H9 (cell line): ENCODE results near the gene LRRC8E. TPM values are rescaled to one million over a fixed set of nuclear protein-coding genes. Genes with fewer than 3 reads are reported as not detected.

ENCODE experiments used
- DNase-seq: peaks from one replicate; pipeline ENCODE4 v3.0.0-alpha.2; 2017
- H2AFZ ChIP-seq: one replicate; pipeline ENCODE4 v1.6.1; 2013; ENCODE audit warnings: mild to moderate bottlenecking, low read length, control low read depth, moderate library complexity
- H2AK5ac ChIP-seq: 2 replicates; pipeline ENCODE4 v1.6.1; 2013; ENCODE audit warnings: low read length, control low read depth, mixed read lengths; ENCODE audit not compliant: insufficient read length
- H2BK120ac ChIP-seq: one replicate; pipeline ENCODE4 v1.6.1; 2013; ENCODE audit warnings: low read depth, mild to moderate bottlenecking, low read length, control low read depth, inconsistent platforms; ENCODE audit not compliant: poor library complexity, severe bottlenecking
- H2BK12ac ChIP-seq: 2 replicates; pipeline ENCODE4 v1.6.1; 2013; ENCODE audit warnings: low read length, control low read depth, mixed read lengths, low read depth; ENCODE audit not compliant: insufficient read length
- H2BK15ac ChIP-seq: 2 replicates; pipeline ENCODE4 v1.6.1; 2013; ENCODE audit warnings: low read depth, low read length, control low read depth
- H2BK20ac ChIP-seq: one replicate; pipeline ENCODE4 v1.6.1; 2013; ENCODE audit warnings: low read depth, mild to moderate bottlenecking, low read length, control low read depth, inconsistent platforms; ENCODE audit not compliant: poor library complexity, severe bottlenecking
- H2BK5ac ChIP-seq: 2 replicates; pipeline ENCODE4 v1.6.1; 2013; ENCODE audit warnings: low read length, control low read depth, mixed read lengths; ENCODE audit not compliant: insufficient read length
- H3K14ac ChIP-seq: 2 replicates; pipeline ENCODE4 v1.6.1; 2013; ENCODE audit warnings: low read length, control low read depth; ENCODE audit not compliant: insufficient read depth
- H3K18ac ChIP-seq: 2 replicates; pipeline ENCODE4 v1.6.1; 2013; ENCODE audit warnings: low read depth, mild to moderate bottlenecking, mixed read lengths, low read length, control low read depth; ENCODE audit not compliant: insufficient read length
- H3K23ac ChIP-seq: 2 replicates; pipeline ENCODE4 v1.6.1; 2013; ENCODE audit warnings: low read length, control low read depth, mixed read lengths, low read depth; ENCODE audit not compliant: insufficient read length
- H3K23me2 ChIP-seq: 2 replicates; pipeline ENCODE4 v1.6.1; 2013; ENCODE audit warnings: low read depth, mild to moderate bottlenecking, mixed read lengths, low read length, control low read depth; ENCODE audit not compliant: insufficient read length, poor library complexity, severe bottlenecking
- H3K27ac ChIP-seq: 2 replicates; pipeline ENCODE4 v1.5.1; 2013; ENCODE audit warnings: low read length, control low read depth, mixed read lengths, low read depth; ENCODE audit not compliant: insufficient read length
- H3K27me3 ChIP-seq: 2 replicates; pipeline ENCODE4 v1.6.1; 2013; ENCODE audit warnings: low read length, control low read depth, inconsistent platforms; ENCODE audit not compliant: insufficient read depth
- H3K4ac ChIP-seq: 2 replicates; pipeline ENCODE4 v1.6.1; 2013; ENCODE audit warnings: low read depth, mild to moderate bottlenecking, control low read depth, inconsistent platforms, low read length, moderate library complexity
- H3K4me1 ChIP-seq: 2 replicates; pipeline ENCODE4 v1.6.1; 2013; ENCODE audit warnings: low read length, control low read depth, inconsistent platforms; ENCODE audit not compliant: insufficient read depth
- H3K4me2 ChIP-seq: 2 replicates; pipeline ENCODE4 v1.6.1; 2013; ENCODE audit warnings: low read length, control low read depth, mixed read lengths; ENCODE audit not compliant: insufficient read length, insufficient read depth
- H3K56ac ChIP-seq: 2 replicates; pipeline ENCODE4 v1.6.1; 2013; ENCODE audit warnings: low read depth, mild to moderate bottlenecking, mixed read lengths, low read length, control low read depth; ENCODE audit not compliant: insufficient read length
- H3K79me1 ChIP-seq: 2 replicates; pipeline ENCODE4 v1.6.1; 2013; ENCODE audit warnings: low read depth, mild to moderate bottlenecking, moderate library complexity, low read length, control low read depth, inconsistent platforms; ENCODE audit not compliant: insufficient read depth, poor library complexity, severe bottlenecking
- H3K79me2 ChIP-seq: 2 replicates; pipeline ENCODE4 v1.6.1; 2013; ENCODE audit warnings: low read length, control low read depth, inconsistent platforms; ENCODE audit not compliant: insufficient read depth
- H3K9ac ChIP-seq: 2 replicates; pipeline ENCODE4 v1.6.1; 2013; ENCODE audit warnings: low read length, control low read depth, mixed read lengths; ENCODE audit not compliant: insufficient read length; ENCODE audit errors: extremely low read depth
- H3K9me3 ChIP-seq: one replicate; pipeline ENCODE4 v1.6.1; 2013; ENCODE audit warnings: low read depth, low read length, inconsistent platforms; ENCODE audit not compliant: control insufficient read depth
- H3T11ph ChIP-seq: one replicate; pipeline ENCODE4 v1.6.1; 2013; ENCODE audit warnings: mild to moderate bottlenecking, low read length, control low read depth, inconsistent platforms
- H4K20me1 ChIP-seq: one replicate; pipeline ENCODE4 v1.6.1; 2013; ENCODE audit not compliant: control insufficient read depth, insufficient read length, insufficient read depth
- H4K5ac ChIP-seq: 2 replicates; pipeline ENCODE4 v1.6.1; 2013; ENCODE audit warnings: low read depth, mild to moderate bottlenecking, mixed read lengths, low read length, control low read depth; ENCODE audit not compliant: insufficient read length
- H4K8ac ChIP-seq: replicated peaks from 2 replicates; pipeline ENCODE4 v1.6.1; 2013; ENCODE audit warnings: low read length, control low read depth, mixed read lengths, low read depth; ENCODE audit not compliant: insufficient read length
- H4K91ac ChIP-seq: 2 replicates; pipeline ENCODE4 v1.6.1; 2013; ENCODE audit warnings: low read depth, mild to moderate bottlenecking, moderate library complexity, mixed read lengths, low read length, control low read depth; ENCODE audit not compliant: insufficient read length
- H3K27ac Mint-ChIP-seq, 3 experiments: 2 replicates in 2 of 3; 3 replicates in 1 of 3; pipeline ENCODE4 v1.8.0; 2020 to 2021; ENCODE audit warnings: mixed read lengths in 3 of 3, mild to moderate bottlenecking in 1 of 3, moderate library complexity in 1 of 3
- H3K27me3 Mint-ChIP-seq: 2 replicates; pipeline ENCODE4 v1.8.0; 2021; ENCODE audit warnings: low read depth, mild to moderate bottlenecking, moderate library complexity, mixed read lengths
- H3K36me3 Mint-ChIP-seq, 3 experiments: 2 replicates in 2 of 3; 3 replicates in 1 of 3; pipeline ENCODE4 v1.8.0; 2020 to 2021; ENCODE audit warnings: low read depth in 3 of 3, mixed read lengths in 3 of 3; ENCODE audit not compliant: insufficient read depth in 1 of 3
- H3K4me1 Mint-ChIP-seq, 2 experiments: 2 replicates each; pipeline ENCODE4 v1.8.0; 2020; ENCODE audit warnings: mixed read lengths in 2 of 2
- H3K4me3 Mint-ChIP-seq, 2 experiments: 2 replicates in 1 of 2; 3 replicates in 1 of 2; pipeline ENCODE4 v1.8.0; 2020 to 2021; ENCODE audit warnings: mild to moderate bottlenecking in 2 of 2, mixed read lengths in 2 of 2, moderate library complexity in 1 of 2
- H3K9me3 Mint-ChIP-seq, 2 experiments: 2 replicates in 1 of 2; 3 replicates in 1 of 2; pipeline ENCODE4 v1.8.0; 2020; ENCODE audit warnings: mild to moderate bottlenecking in 2 of 2, mixed read lengths in 2 of 2, moderate library complexity in 1 of 2
- CTCF ChIP-seq: fragments of 200-600 bp; sonication (generic); conservative IDR thresholded peaks from 3 replicates; pipeline ENCODE4 v1.8.0; 2021; ENCODE audit warnings: antibody characterized with exemption, mild to moderate bottlenecking
- WGBS: extraction: QIAGEN DNeasy Blood & Tissue Kit; methylation state at CpG from one replicate; pipeline ENCODE4 v1.1.7; 2013; ENCODE audit warnings: missing lambda C conversion rate, low lambda C conversion rate, mixed read lengths; ENCODE audit not compliant: insufficient read length; ENCODE audit errors: extremely low coverage; 5-methylcytosine and 5-hydroxymethylcytosine counted together
- total RNA-seq: library from RNA; stranded (reverse); gene quantifications from 2 replicates; pipeline ENCODE4 v1.2.1, GENCODE V29; 2021

The LRRC8E gene
- total RNA-seq, 1 experiment from 2014 or later = 4.8 TPM

GRCh38 chr19:7883105-7883504 is 5.2 kb upstream of the LRRC8E start:
- no peak overlapping the region for H4K91ac ChIP-seq
- H3K23ac ChIP-seq = no peak overlapping the region
- no peak overlapping the region for H3K27ac Mint-ChIP-seq
- no peak overlapping the region for H4K8ac ChIP-seq
- H3K36me3 Mint-ChIP-seq = no peaks in the 10 kb centered on the region
- no peak overlapping the region for H3K4me3 Mint-ChIP-seq
- H4K20me1 ChIP-seq = no peaks in the 10 kb centered on the region
- no peak overlapping the region for H3K9ac ChIP-seq
- WGBS = no CpG with 5 or more reads among the region's 4 CpGs
- no peak overlapping the region for H2BK12ac ChIP-seq
- H2BK5ac ChIP-seq = no peak overlapping the region
- peaks cover 5 to 10% of the 10 kb centered on the region in 2 experiments; a peak in 3 of 5 replicates for H3K9me3 Mint-ChIP-seq
- H3K18ac ChIP-seq = no peak overlapping the region
- H3K9me3 ChIP-seq = no peaks in the 10 kb centered on the region
- H2BK20ac ChIP-seq = no peak overlapping the region
- H3K27ac ChIP-seq = no peak overlapping the region
- H3K23me2 ChIP-seq = peaks cover 2% of the 10 kb centered on the region
- no peak overlapping the region for H2AFZ ChIP-seq
- no peak overlapping the region for H3K14ac ChIP-seq
- peaks cover 0 to 3% of the 10 kb centered on the region in 2 experiments; a peak in 3 of 4 replicates for H3K4me1 Mint-ChIP-seq
- DNase-seq = no peak
- H2AK5ac ChIP-seq = no peak overlapping the region
- H2BK15ac ChIP-seq = no peak overlapping the region
- no peak overlapping the region for H3T11ph ChIP-seq
- no peak overlapping the region for H2BK120ac ChIP-seq
- peaks cover 17% of the 10 kb centered on the region for H3K27me3 Mint-ChIP-seq
- no peak overlapping the region for H3K56ac ChIP-seq
- H3K79me1 ChIP-seq = no peaks in the 10 kb centered on the region
- H3K79me2 ChIP-seq = no peaks in the 10 kb centered on the region
- H3K27me3 ChIP-seq = no peaks in the 10 kb centered on the region
- no peak overlapping the region for H4K5ac ChIP-seq
- no peak overlapping the region for H3K4me2 ChIP-seq
- no peak for TF ChIP-seq CTCF
- no peaks in the 10 kb centered on the region for H3K4me1 ChIP-seq
- H3K4ac ChIP-seq = no peak overlapping the region
